Lung (tissue), 12 donors: ENCODE results near the gene AKR1C2. TPM values are rescaled to one million over a fixed set of nuclear protein-coding genes. Genes with fewer than 3 reads are reported as not detected.
"Not testable (repeated sequence)": the region's sequence is repeated elsewhere in the genome, so short reads cannot be mapped to it uniquely, and the experiment has no call there.

Experiments used
- ATAC-seq: fragments of 200-7000 bp; cut with Tn5 transposase; one replicate; pipeline ENCODE4 v1.9.1; 2020; ENCODE audit warnings: moderate number of reproducible peaks; ENCODE audit not compliant: insufficient read depth, low FRiP score
- DNase-seq, 3 donors: peaks; one replicate each; pipeline ENCODE4 v3.0.0-alpha.2; 2013 to 2017
- H3K27ac ChIP-seq, 2 donors: one replicate each; pipeline ENCODE4 v1.5.1; 2013; ENCODE audit warnings: mild to moderate bottlenecking in 2 of 2, moderate library complexity in 2 of 2, control low read depth in 1 of 2, inconsistent platforms in 1 of 2, low read depth in 1 of 2, low read length in 1 of 2
- H3K27me3 ChIP-seq, 3 donors: one replicate each; pipeline ENCODE4 v1.5.1; 2013; ENCODE audit warnings: low read length in 2 of 3; ENCODE audit not compliant: control insufficient read depth in 3 of 3, insufficient read depth in 3 of 3
- H3K36me3 ChIP-seq, 4 donors: one replicate each; pipeline ENCODE4 v1.5.1; 2013; ENCODE audit warnings: low read length in 4 of 4, mild to moderate bottlenecking in 1 of 4, moderate library complexity in 1 of 4; ENCODE audit not compliant: control insufficient read depth in 4 of 4, insufficient read depth in 4 of 4
- H3K4me1 ChIP-seq, 5 donors: one replicate each; pipeline ENCODE4 v1.5.1; 2013; ENCODE audit warnings: low read length in 5 of 5, mild to moderate bottlenecking in 2 of 5, moderate library complexity in 1 of 5; ENCODE audit not compliant: control insufficient read depth in 5 of 5, insufficient read depth in 5 of 5
- H3K4me3 ChIP-seq: one replicate; pipeline ENCODE4 v1.5.1; 2013; ENCODE audit warnings: mild to moderate bottlenecking, control low read depth, moderate library complexity
- H3K9ac ChIP-seq, 2 donors: one replicate each; pipeline ENCODE4 v1.5.1; 2013; ENCODE audit warnings: low read length in 2 of 2, control low read depth in 1 of 2; ENCODE audit not compliant: insufficient read depth in 1 of 2
- H3K9me3 ChIP-seq, 4 donors: one replicate each; pipeline ENCODE4 v1.5.1; 2013; ENCODE audit warnings: low read length in 3 of 4, mild to moderate bottlenecking in 1 of 4, moderate library complexity in 1 of 4; ENCODE audit not compliant: control insufficient read depth in 4 of 4, insufficient read depth in 3 of 4
- WGBS, 2 donors: extraction: QIAGEN DNeasy Blood & Tissue Kit; methylation state at CpG; one replicate each; pipeline ENCODE4 v1.1.7; 2013; 5-methylcytosine and 5-hydroxymethylcytosine counted together
- polyA plus RNA-seq, 2 donors: library from polyadenylated mRNA; stranded (reverse); fragments of 200-250 nt; gene quantifications; one replicate each; pipeline ENCODE4 v1.2.1, GENCODE V29; 2013
- total RNA-seq, 2 donors: library from RNA; depleted of rRNA in 1 of 2; stranded (reverse); fragments of >200 nt in 1 of 2; gene quantifications; one replicate each; pipeline ENCODE4 v1.2.1, GENCODE V29; 2014 to 2021
- TF ChIP-seq, protein P1 (sequence below): IDR thresholded peaks from 2 replicates; pipeline ENCODE4 v1.5.1; 2012; ENCODE audit warnings: mild to moderate bottlenecking; ENCODE audit errors: control extremely low read depth, extremely low read depth
- donor health status: control.
- donor health status: control.
- donor health status: Bipolar disorder and iron deficiency.
- donor health status: healthy.
- donor health status: DM: yes; HTN: yes; CAD: no.

The AKR1C2 gene
- total and polyA plus RNA-seq, 4 donors, result 1.8 to 56.6 (median 27.4) TPM

DNA sequence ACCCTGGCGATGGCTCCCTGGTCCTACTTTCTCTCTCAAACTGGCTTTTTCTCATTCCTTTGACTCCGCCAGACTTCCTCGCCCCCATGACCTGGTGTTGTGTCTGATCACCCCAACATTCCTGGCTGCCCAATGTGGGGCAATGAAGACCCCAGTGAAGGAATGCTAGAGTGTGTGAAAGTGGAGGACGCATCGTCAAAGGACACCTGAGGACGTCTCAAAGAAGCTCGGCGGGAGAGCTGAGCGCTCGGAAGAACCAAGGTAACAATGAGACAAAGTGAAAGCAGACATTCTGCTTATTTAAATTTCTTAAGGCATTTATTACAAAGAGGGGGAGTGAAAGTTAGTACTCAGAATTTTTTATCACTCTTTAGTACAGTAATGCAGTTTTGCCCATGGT is 31.7 kb upstream of the AKR1C2 start:
- TF ChIP-seq, protein P1, sequence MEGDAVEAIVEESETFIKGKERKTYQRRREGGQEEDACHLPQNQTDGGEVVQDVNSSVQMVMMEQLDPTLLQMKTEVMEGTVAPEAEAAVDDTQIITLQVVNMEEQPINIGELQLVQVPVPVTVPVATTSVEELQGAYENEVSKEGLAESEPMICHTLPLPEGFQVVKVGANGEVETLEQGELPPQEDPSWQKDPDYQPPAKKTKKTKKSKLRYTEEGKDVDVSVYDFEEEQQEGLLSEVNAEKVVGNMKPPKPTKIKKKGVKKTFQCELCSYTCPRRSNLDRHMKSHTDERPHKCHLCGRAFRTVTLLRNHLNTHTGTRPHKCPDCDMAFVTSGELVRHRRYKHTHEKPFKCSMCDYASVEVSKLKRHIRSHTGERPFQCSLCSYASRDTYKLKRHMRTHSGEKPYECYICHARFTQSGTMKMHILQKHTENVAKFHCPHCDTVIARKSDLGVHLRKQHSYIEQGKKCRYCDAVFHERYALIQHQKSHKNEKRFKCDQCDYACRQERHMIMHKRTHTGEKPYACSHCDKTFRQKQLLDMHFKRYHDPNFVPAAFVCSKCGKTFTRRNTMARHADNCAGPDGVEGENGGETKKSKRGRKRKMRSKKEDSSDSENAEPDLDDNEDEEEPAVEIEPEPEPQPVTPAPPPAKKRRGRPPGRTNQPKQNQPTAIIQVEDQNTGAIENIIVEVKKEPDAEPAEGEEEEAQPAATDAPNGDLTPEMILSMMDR, result no peak
- no peak for ATAC-seq
- H3K27ac ChIP-seq, result no peak overlapping the region

DNA sequence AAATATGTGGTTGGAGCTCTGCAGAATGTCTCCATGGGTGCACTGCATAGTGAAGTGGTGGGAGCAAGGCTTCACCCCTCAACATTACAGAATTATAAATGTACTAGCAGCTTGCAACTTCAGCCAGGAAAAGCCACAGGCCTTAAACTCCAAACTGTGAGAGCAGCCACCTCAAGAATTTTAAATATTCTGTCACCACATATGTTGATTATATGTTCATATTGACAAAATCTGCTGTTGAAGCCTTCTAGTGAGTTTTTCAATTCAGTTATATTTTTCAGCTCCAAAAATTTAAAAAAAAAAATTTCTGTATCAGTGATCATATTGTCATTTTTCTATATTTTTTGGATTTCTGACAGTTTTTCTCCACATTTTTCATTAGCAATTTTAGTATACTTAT is 30.9 kb upstream of the AKR1C2 start:
- ATAC-seq, result no peak
- Histone ChIP-seq H3K4me1 (no peaks in the 10 kb centered on the region), H3K27me3 (no peaks in the 10 kb centered on the region), H3K36me3 (no peaks in the 10 kb centered on the region), H3K4me3 (no peak overlapping the region), H3K9ac (no peak overlapping the region), H3K9me3 (peaks cover 0 to 10% (median 7%) of the 10 kb centered on the region in 4 donors), H3K27ac (no peak overlapping the region)
- no peak for DNase-seq
- TF ChIP-seq, protein P1, result no peak

More for the DNA sequence above, 31.7 kb upstream of the AKR1C2 start:
- no peaks in the 10 kb centered on the region for H3K36me3 ChIP-seq
- no peak overlapping the region for H3K4me3 ChIP-seq
- WGBS, 2 donors, result 93 to 94% methylated on average over 10 of the region's 10 CpGs
- no peak overlapping the region for H3K9ac ChIP-seq
- no peaks in the 10 kb centered on the region for H3K4me1 ChIP-seq
- peaks cover 0 to 10% (median 7%) of the 10 kb centered on the region in 4 donors for H3K9me3 ChIP-seq
- no peaks in the 10 kb centered on the region for H3K27me3 ChIP-seq
- DNase-seq, result no peak

GRCh38 chr10:5033061-5033778 is 29.6 kb upstream of the AKR1C2 start:
- Histone ChIP-seq H3K9me3 (peaks cover 0 to 10% (median 7%) of the 10 kb centered on the region in 4 donors), H3K4me1 (no peaks in the 10 kb centered on the region), H3K27me3 (no peaks in the 10 kb centered on the region), H3K9ac (no peak overlapping the region), H3K36me3 (no peaks in the 10 kb centered on the region), H3K27ac (no peak overlapping the region), H3K4me3 (no peak overlapping the region)
- TF ChIP-seq, protein P1, result no peak
- WGBS, 2 donors, result 73 to 89% methylated on average over 2 of the region's 2 CpGs
- ATAC-seq (no peak), DNase-seq (no peak)

DNA sequence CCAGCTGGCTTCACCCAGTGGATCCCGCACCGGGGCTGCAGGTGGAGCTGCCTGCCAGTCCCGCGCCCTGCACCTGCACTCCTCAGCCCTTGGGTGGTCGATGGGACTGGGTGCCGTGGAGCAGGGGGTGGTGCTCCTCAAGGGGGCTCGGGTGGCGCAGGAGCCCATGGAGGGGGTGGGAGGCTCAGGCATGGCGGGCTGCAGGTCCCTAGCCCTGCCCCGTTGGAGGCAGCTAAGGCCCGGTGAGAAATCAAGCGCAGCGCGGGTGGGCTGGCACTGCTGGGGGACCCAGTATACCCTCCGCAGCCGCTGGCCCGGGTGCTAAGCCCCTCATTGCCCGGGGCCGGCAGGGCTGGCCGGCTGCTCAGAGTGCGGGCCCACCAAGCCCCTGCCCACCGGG is 28.8 kb upstream of the AKR1C2 start:
- H3K27me3 ChIP-seq, H3K36me3 ChIP-seq, H3K4me3 ChIP-seq, DNase-seq, H3K4me1 ChIP-seq, H3K9ac ChIP-seq, H3K9me3 ChIP-seq, ATAC-seq, H3K27ac ChIP-seq: not testable (repeated sequence)
- 92 to 95% methylated on average over 21 to 22 of the region's 22 CpGs for WGBS, 2 donors

DNA sequence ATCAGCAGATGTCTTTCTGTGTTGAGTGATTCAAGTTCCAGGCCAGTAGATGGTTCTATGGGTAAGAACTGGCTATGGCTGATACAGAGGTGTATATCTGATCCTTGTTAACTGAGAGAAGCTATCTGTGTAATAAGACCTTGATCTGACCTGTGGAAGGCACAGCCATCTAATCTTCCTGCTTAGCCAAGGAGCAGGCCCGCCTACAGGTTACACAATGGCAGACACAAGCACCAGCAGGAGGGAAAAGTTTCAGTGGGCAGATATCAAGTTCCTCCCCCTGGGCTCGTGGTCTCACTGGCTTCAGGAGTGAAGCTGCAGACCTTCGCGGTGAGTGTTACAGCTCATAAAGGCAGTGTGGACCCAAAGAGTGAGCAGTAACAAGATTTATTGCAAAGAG is 27.9 kb upstream of the AKR1C2 start:
- DNase-seq, H3K27ac ChIP-seq, H3K36me3 ChIP-seq, H3K4me3 ChIP-seq, H3K27me3 ChIP-seq, H3K9me3 ChIP-seq, H3K9ac ChIP-seq, H3K4me1 ChIP-seq, ATAC-seq: not testable (repeated sequence)
- WGBS, 2 donors, result 77 to 90% methylated on average over 4 of the region's 4 CpGs
